Upper lobe of left lung (tissue), 6 donors: ENCODE measurements around the gene PRKAB2. TPM values are rescaled to one million over a fixed set of nuclear protein-coding genes. Genes with fewer than 3 reads are reported as not detected.

Source experiments
- ATAC-seq, 2 donors: fragments of 200-7000 bp; cut with Tn5 transposase; one replicate each; pipeline ENCODE4 v1.9.1; 2022; ENCODE audit warnings: mild to moderate bottlenecking in 2 of 2, moderate library complexity in 2 of 2; ENCODE audit not compliant: low FRiP score in 2 of 2
- DNase-seq, 2 donors: peaks; one replicate each; pipeline ENCODE4 v3.0.0-alpha.2; 2019 to 2020
- H3K27ac ChIP-seq, 4 donors: fragments of 200-600 bp; sonication (generic); one replicate each; pipeline ENCODE4 v1.5.1; 2016 to 2019
- H3K27me3 ChIP-seq, 4 donors: fragments of 200-600 bp; sonication (generic); one replicate each; pipeline ENCODE4 v1.5.1; 2017 to 2019
- H3K36me3 ChIP-seq, 4 donors: fragments of 200-600 bp; sonication (generic); one replicate each; pipeline ENCODE4 v1.5.1; 2016 to 2019
- H3K4me1 ChIP-seq, 4 donors: fragments of 200-600 bp; sonication (generic); one replicate each; pipeline ENCODE4 v1.5.1; 2018 to 2019
- H3K4me3 ChIP-seq, 4 donors: fragments of 200-600 bp; sonication (generic); one replicate each; pipeline ENCODE4 v1.5.1; 2017 to 2019; ENCODE audit warnings: mild to moderate bottlenecking in 2 of 4, moderate library complexity in 1 of 4
- H3K9me3 ChIP-seq, 4 donors: fragments of 200-600 bp; sonication (generic); one replicate each; pipeline ENCODE4 v1.5.1; 2018 to 2019
- CTCF ChIP-seq, 6 experiments: fragments of 450-650 bp in 4 of 6; fragments of 200-600 bp in 2 of 6; sonication (generic) in 2 of 6; IDR thresholded peaks; one replicate each; pipeline ENCODE4 v1.5.1; 2016 to 2019; ENCODE audit warnings: antibody characterized with exemption in 6 of 6
- EP300 ChIP-seq, 4 donors: sonication (generic); formaldehyde crosslinking; IDR thresholded peaks; one replicate each; pipeline ENCODE4 v1.5.1; 2017; ENCODE audit warnings: antibody characterized with exemption in 4 of 4, control low read depth in 2 of 4
- POLR2A ChIP-seq, 4 donors: fragments of 450-650 bp; IDR thresholded peaks; one replicate each; pipeline ENCODE4 v1.5.1; 2016 to 2017; ENCODE audit warnings: antibody characterized with exemption in 4 of 4, mild to moderate bottlenecking in 2 of 4
- POLR2AphosphoS5 ChIP-seq, 2 donors: sonication (generic); formaldehyde crosslinking; IDR thresholded peaks; one replicate each; pipeline ENCODE4 v1.5.1; 2017; ENCODE audit warnings: antibody characterized with exemption in 2 of 2
- WGBS, 2 donors: methylation state at CpG; one replicate each; pipeline ENCODE4 v1.1.5; 2017 to 2018; 5-methylcytosine and 5-hydroxymethylcytosine counted together
- total RNA-seq, 6 donors: library from RNA; depleted of rRNA in 4 of 6; stranded (reverse); fragments of >200 nt in 4 of 6; gene quantifications; one replicate each; pipeline versions ENCODE4 v1.1.0 to v1.2.1, GENCODE V29; 2016 to 2021
- donor health status: DM: no; HTN: no; CAD: no; lungs with moderate emphysema.
- donor health status: DM: no; HTN: yes; CAD: no; lungs with severe emphysema.

PRKAB2 gene
- total RNA-seq, 6 donors from 2014 or later = 8.1 to 22.0 (median 10.9) TPM

- WGBS, 2 donors = 80 to 94% methylated on average over 2 of the region's 2 CpGs
- Histone ChIP-seq H3K4me3 (no peak overlapping the region), H3K4me1 (no peaks in the 10 kb centered on the region), H3K27me3 (no peaks in the 10 kb centered on the region), H3K27ac (no peak overlapping the region), H3K9me3 (no peaks in the 10 kb centered on the region), H3K36me3 (no peaks in the 10 kb centered on the region)
- ATAC-seq = no peak
- TF ChIP-seq EP300 (IDR thresholded peaks at IDR 0.05) (no peak), CTCF (IDR thresholded peaks at IDR 0.05) (no peak), POLR2A (IDR thresholded peaks at IDR 0.05) (no peak), POLR2AphosphoS5 (IDR thresholded peaks at IDR 0.05) (no peak)
- no peak for DNase-seq
Observed at GRCh38 chr1:147189514-147189913, 17.2 kb upstream of the PRKAB2 start.

GRCh38 chr1:147185432-147185831, 13.2 kb upstream of the PRKAB2 start:
- H3K27me3 ChIP-seq = no peaks in the 10 kb centered on the region
- H3K4me3 ChIP-seq = no peak overlapping the region
- ATAC-seq (no peak), DNase-seq (no peak)
- TF ChIP-seq POLR2AphosphoS5 (IDR thresholded peaks at IDR 0.05) (no peak), POLR2A (IDR thresholded peaks at IDR 0.05) (no peak)
- whole genome bisulfite sequencing, 2 donors = 73 to 77% methylated on average over 2 of the region's 2 CpGs
- no peaks in the 10 kb centered on the region for H3K36me3 ChIP-seq
- no peaks in the 10 kb centered on the region for H3K4me1 ChIP-seq
- H3K9me3 ChIP-seq = no peaks in the 10 kb centered on the region
- H3K27ac ChIP-seq = no peak overlapping the region

- peak overlapping the region in 2 of 4 donors; percentile 20 to 31 for H3K4me3 ChIP-seq
- H3K4me1 ChIP-seq = peaks cover 9 to 19% (median 15%) of the 10 kb centered on the region in 4 donors
- TF ChIP-seq CTCF (IDR thresholded peaks at IDR 0.05) (no peak), POLR2AphosphoS5 (IDR thresholded peaks at IDR 0.05) (no peak), POLR2A (IDR thresholded peaks at IDR 0.05) (no peak), EP300 (IDR thresholded peaks at IDR 0.05) (no peak)
- H3K27ac ChIP-seq = no peak overlapping the region
- DNase-seq = peak in 1 of 2 donors; percentile 86
- H3K27me3 ChIP-seq = no peaks in the 10 kb centered on the region
- no peaks in the 10 kb centered on the region for H3K9me3 ChIP-seq
- WGBS, 2 donors = 48 to 56% methylated on average over 32 to 36 of the region's 36 CpGs
- ATAC-seq = peak in 1 of 2 donors; percentile 46
- no peaks in the 10 kb centered on the region for H3K36me3 ChIP-seq
Observed at GRCh38 chr1:147177611-147178380, 5.5 kb upstream of the PRKAB2 start.

GRCh38 chr1:147171399-147172167, 687 bp downstream of the PRKAB2 start:
- H3K4me3 ChIP-seq = peak overlapping the region; percentile 78 to 91 (median 82)
- DNase-seq (no peak), ATAC-seq (no peak)
- WGBS, 2 donors = 0 to 1% methylated on average over 25 to 32 of the region's 32 CpGs
- no peaks in the 10 kb centered on the region for H3K9me3 ChIP-seq
- H3K27me3 ChIP-seq = no peaks in the 10 kb centered on the region
- peaks cover 21 to 40% (median 29%) of the 10 kb centered on the region in 4 donors for H3K4me1 ChIP-seq
- peaks cover 0 to 3% (median 0%) of the 10 kb centered on the region in 4 donors for H3K36me3 ChIP-seq
- H3K27ac ChIP-seq = peak overlapping the region; percentile 87 to 93 (median 90)
- TF ChIP-seq POLR2A (IDR thresholded peaks at IDR 0.05) = peak in 1 of 4 donors; percentile 11
- no peak for TF ChIP-seq POLR2AphosphoS5 (IDR thresholded peaks at IDR 0.05)

GRCh38 chr1:147169840-147170674, 2.2 kb downstream of the PRKAB2 start:
- Histone ChIP-seq H3K27me3 (no peaks in the 10 kb centered on the region), H3K4me1 (peaks cover 21 to 40% (median 29%) of the 10 kb centered on the region in 4 donors), H3K9me3 (no peaks in the 10 kb centered on the region), H3K36me3 (peaks cover 0 to 17% (median 0%) of the 10 kb centered on the region in 4 donors), H3K27ac (no peak overlapping the region), H3K4me3 (peak overlapping the region in 1 of 4 donors; percentile 86)
- TF ChIP-seq POLR2AphosphoS5 (IDR thresholded peaks at IDR 0.05) (no peak), POLR2A (IDR thresholded peaks at IDR 0.05) (no peak), EP300 (IDR thresholded peaks at IDR 0.05) (no peak), CTCF (IDR thresholded peaks at IDR 0.05) (no peak)
- ATAC-seq = no peak
- 81 to 83% methylated on average over 6 of the region's 6 CpGs for WGBS, 2 donors
- DNase-seq = no peak
